B cell (primary cell): ENCODE data around the gene TGM6. TPM values are rescaled to one million over a fixed set of nuclear protein-coding genes. Genes with fewer than 3 reads are reported as not detected.

Source experiments
- ATAC-seq: fragments of 200-7000 bp; cut with Tn5 transposase; one replicate; pipeline ENCODE4 v1.10.0; 2021; ENCODE audit warnings: low read depth, mild to moderate bottlenecking, moderate number of reproducible peaks, moderate library complexity
- CTCF ChIA-PET: fragments of 350-600 bp; sonication (Branson Sonifier 250); formaldehyde crosslinking; loops from one replicate; lab custom pipeline; 2021; ENCODE audit warnings: antibody characterized with exemption, inconsistent platforms; lab: Charles Lee
- POLR2A ChIA-PET: fragments of 350-600 bp; sonication (Branson Sonifier 250); formaldehyde crosslinking; loops from one replicate; lab custom pipeline; 2021; ENCODE audit warnings: antibody characterized with exemption; lab: Charles Lee
- DNase-seq: peaks from one replicate; pipeline ENCODE4 v3.0.0; 2013
- H2AFZ ChIP-seq: 2 replicates; pipeline ENCODE4 v1.6.1; 2012; ENCODE audit warnings: mild to moderate bottlenecking, low read depth, low read length; ENCODE audit not compliant: insufficient read depth, poor library complexity, severe bottlenecking
- H3K27ac ChIP-seq, 2 donors: 1 replicate in 1 of 2; 2 replicates in 1 of 2; pipeline ENCODE4 v1.5.1; 2012 to 2013; ENCODE audit warnings: low read length in 2 of 2, mild to moderate bottlenecking in 2 of 2, moderate library complexity in 1 of 2
- H3K27me3 ChIP-seq, 4 experiments: fragments of 200-600 bp in 1 of 4; sonication (generic) in 1 of 4; replicated peaks in 1 of 4; 1 replicate in 2 of 4; 2 replicates in 2 of 4; pipeline versions ENCODE4 v1.6.1 to v1.7.0; 2013 to 2016; ENCODE audit warnings: low read length in 3 of 4, mild to moderate bottlenecking in 2 of 4, mixed read lengths in 1 of 4, moderate library complexity in 1 of 4; ENCODE audit not compliant: insufficient read depth in 4 of 4, control insufficient read depth in 3 of 4; ENCODE audit errors: control extremely low read depth in 1 of 4
- H3K36me3 ChIP-seq, 2 experiments: replicated peaks in 1 of 2; 1 replicate in 1 of 2; 2 replicates in 1 of 2; pipeline versions ENCODE4 v1.6.1 to v1.7.1; 2013; ENCODE audit warnings: low read length in 1 of 2; ENCODE audit not compliant: insufficient read depth in 2 of 2, control insufficient read depth in 1 of 2; ENCODE audit errors: control extremely low read depth in 1 of 2, extremely low read depth in 1 of 2
- H3K4me1 ChIP-seq, 2 donors: fragments of 200-600 bp in 1 of 2; sonication (generic) in 1 of 2; 1 replicate in 1 of 2; 2 replicates in 1 of 2; pipeline versions ENCODE4 v1.5.1 to v1.6.1; 2013 to 2017; ENCODE audit warnings: low read length in 2 of 2; ENCODE audit not compliant: control insufficient read depth in 2 of 2, insufficient read depth in 2 of 2
- H3K4me2 ChIP-seq: replicated peaks from 2 replicates; pipeline ENCODE3; 2012; ENCODE audit warnings: mild to moderate bottlenecking, low read depth, low read length; ENCODE audit not compliant: poor library complexity, severe bottlenecking
- H3K4me3 ChIP-seq, 5 experiments: fragments of 200-600 bp in 1 of 5; sonication (generic) in 1 of 5; 1 replicate in 3 of 5; 2 replicates in 2 of 5; pipeline versions ENCODE4 v1.5.1 to v1.7.0; 2011 to 2016; ENCODE audit warnings: low read length in 4 of 5, mild to moderate bottlenecking in 4 of 5, low read depth in 2 of 5, control low read depth in 1 of 5, moderate library complexity in 1 of 5; ENCODE audit not compliant: insufficient read depth in 1 of 5; ENCODE audit errors: control extremely low read depth in 1 of 5, extremely low read depth in 1 of 5
- H3K79me2 ChIP-seq: fragments of 200-600 bp; sonication (generic); one replicate; pipeline ENCODE4 v1.6.0; 2016; ENCODE audit warnings: low read length; ENCODE audit not compliant: control insufficient read depth, insufficient read depth
- H3K9ac ChIP-seq: fragments of 200-600 bp; sonication (generic); 2 replicates; pipeline ENCODE4 v1.6.1; 2017; ENCODE audit warnings: mild to moderate bottlenecking, low read length, moderate library complexity
- H3K9me3 ChIP-seq, 3 donors: one replicate each; pipeline versions ENCODE4 v1.6.1 to v1.7.1; 2013; ENCODE audit warnings: low read length in 2 of 3; ENCODE audit not compliant: control insufficient read depth in 2 of 3, insufficient read depth in 1 of 3; ENCODE audit errors: control extremely low read depth in 1 of 3
- H4K20me1 ChIP-seq: 2 replicates; pipeline ENCODE4 v1.6.0; 2012; ENCODE audit warnings: mild to moderate bottlenecking, low read length; ENCODE audit not compliant: insufficient read depth, control insufficient read depth, poor library complexity, severe bottlenecking
- H3K27ac Mint-ChIP-seq: one replicate; pipeline ENCODE4 v1.8.0; 2021; ENCODE audit warnings: mixed read lengths
- H3K27me3 Mint-ChIP-seq: one replicate; pipeline ENCODE4 v1.8.0; 2021; ENCODE audit warnings: mixed read lengths
- H3K4me1 Mint-ChIP-seq: one replicate; pipeline ENCODE4 v1.8.0; 2021; ENCODE audit warnings: mixed read lengths
- H3K4me3 Mint-ChIP-seq: one replicate; pipeline ENCODE4 v1.8.0; 2021; ENCODE audit warnings: mixed read lengths
- H3K9me3 Mint-ChIP-seq: one replicate; pipeline ENCODE4 v1.8.0; 2022; ENCODE audit warnings: mixed read lengths; ENCODE audit not compliant: insufficient read depth
- EZH2 ChIP-seq: IDR thresholded peaks from 2 replicates; pipeline ENCODE4 v1.6.1; 2012; ENCODE audit warnings: borderline replicate concordance, low read depth, mild to moderate bottlenecking, moderate library complexity, low read length; ENCODE audit not compliant: insufficient read depth, poor library complexity, severe bottlenecking
- WGBS: methylation state at CpG from one replicate; pipeline ENCODE4 v1.1.5; 2013; ENCODE audit warnings: missing lambda C conversion rate; ENCODE audit not compliant: insufficient coverage; 5-methylcytosine and 5-hydroxymethylcytosine counted together
- intact Hi-C: fragments of 100-400 bp; cut with micrococcal nuclease; formaldehyde crosslinking; loops from one replicate; pipeline ENCODE4 v1.10.0; 2022
- polyA plus RNA-seq: library from polyadenylated mRNA; depleted of rRNA; stranded (reverse); fragments of >200 nt; gene quantifications from 2 replicates; pipeline ENCODE4 v1.2.3, GENCODE V29; 2012
- total RNA-seq, 2 donors: library from RNA; stranded (reverse); fragments of 120-200 nt in 1 of 2; gene quantifications; 1 replicate in 1 of 2; 2 replicates in 1 of 2; pipeline versions ENCODE4 v1.2.3 to v1.2.4, GENCODE V29; 2013 to 2022
- TF ChIP-seq, protein P1 (sequence below): fragments of 200-600 bp; IDR thresholded peaks from one replicate; pipeline ENCODE4 v1.8.0; 2022; ENCODE audit warnings: antibody characterized with exemption, mild to moderate bottlenecking

The TGM6 gene
- total and polyA plus RNA-seq, 2 donors (not counting 1 experiment from before 2014, with no cell fraction given) = not detected

DNA sequence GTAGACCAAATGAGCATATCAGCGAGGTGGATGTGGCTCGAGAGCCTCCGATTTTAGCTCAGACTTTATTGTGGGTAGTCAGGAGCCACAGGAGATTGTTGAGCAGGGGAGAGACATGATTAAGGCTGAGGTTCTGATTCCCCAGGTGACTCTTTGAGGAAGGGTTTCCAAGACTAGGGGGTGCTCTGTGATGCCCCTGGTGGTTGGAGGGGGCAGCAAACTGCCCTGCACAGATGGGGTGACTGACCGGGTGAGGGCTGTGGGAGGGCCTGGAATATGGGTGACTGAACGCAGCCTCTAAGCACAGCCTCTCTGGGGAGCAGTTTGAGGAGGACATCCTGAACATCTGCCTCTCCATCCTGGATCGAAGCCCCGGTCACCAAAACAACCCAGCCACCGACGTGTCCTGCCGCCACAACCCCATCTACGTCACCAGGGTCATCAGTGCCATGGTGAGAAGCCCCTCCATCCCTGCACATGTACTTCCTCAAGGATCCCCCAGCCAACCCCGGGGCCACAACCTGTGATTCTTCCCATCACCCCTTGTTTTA lies 17.0 kb downstream of the TGM6 start:
- H3K27me3 Mint-ChIP-seq = no peaks in the 10 kb centered on the region
- no peak for DNase-seq
- Histone ChIP-seq H3K4me1 (no peaks in the 10 kb centered on the region), H3K27me3 (peaks cover 0 to 2% (median 0%) of the 10 kb centered on the region in 4 experiments), H3K9me3 (no peaks in the 10 kb centered on the region), H3K36me3 (no peaks in the 10 kb centered on the region), H4K20me1 (no peaks in the 10 kb centered on the region), H3K9ac (no peak overlapping the region), H2AFZ (no peak overlapping the region), H3K4me2 (no peak overlapping the region), H3K4me3 (no peak overlapping the region), H3K79me2 (no peaks in the 10 kb centered on the region), H3K27ac (no peak overlapping the region)
- ChIA-PET POLR2A (no interaction called here), CTCF (no interaction called here)
- 89% methylated on average over 10 of the region's 12 CpGs for whole genome bisulfite sequencing
- intact Hi-C loops = no loop called here
- H3K4me1 Mint-ChIP-seq = no peaks in the 10 kb centered on the region
- no peaks in the 10 kb centered on the region for H3K9me3 Mint-ChIP-seq
- TF ChIP-seq EZH2 = no peak
- TF ChIP-seq, protein P1, sequence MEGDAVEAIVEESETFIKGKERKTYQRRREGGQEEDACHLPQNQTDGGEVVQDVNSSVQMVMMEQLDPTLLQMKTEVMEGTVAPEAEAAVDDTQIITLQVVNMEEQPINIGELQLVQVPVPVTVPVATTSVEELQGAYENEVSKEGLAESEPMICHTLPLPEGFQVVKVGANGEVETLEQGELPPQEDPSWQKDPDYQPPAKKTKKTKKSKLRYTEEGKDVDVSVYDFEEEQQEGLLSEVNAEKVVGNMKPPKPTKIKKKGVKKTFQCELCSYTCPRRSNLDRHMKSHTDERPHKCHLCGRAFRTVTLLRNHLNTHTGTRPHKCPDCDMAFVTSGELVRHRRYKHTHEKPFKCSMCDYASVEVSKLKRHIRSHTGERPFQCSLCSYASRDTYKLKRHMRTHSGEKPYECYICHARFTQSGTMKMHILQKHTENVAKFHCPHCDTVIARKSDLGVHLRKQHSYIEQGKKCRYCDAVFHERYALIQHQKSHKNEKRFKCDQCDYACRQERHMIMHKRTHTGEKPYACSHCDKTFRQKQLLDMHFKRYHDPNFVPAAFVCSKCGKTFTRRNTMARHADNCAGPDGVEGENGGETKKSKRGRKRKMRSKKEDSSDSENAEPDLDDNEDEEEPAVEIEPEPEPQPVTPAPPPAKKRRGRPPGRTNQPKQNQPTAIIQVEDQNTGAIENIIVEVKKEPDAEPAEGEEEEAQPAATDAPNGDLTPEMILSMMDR = no peak
- H3K27ac Mint-ChIP-seq = no peak overlapping the region
- no peak for ATAC-seq
- H3K4me3 Mint-ChIP-seq = no peak overlapping the region

GRCh38 chr20:2398449-2398848 lies 17.7 kb downstream of the TGM6 start:
- H3K79me2 ChIP-seq = no peaks in the 10 kb centered on the region
- H3K36me3 ChIP-seq = no peaks in the 10 kb centered on the region
- ATAC-seq (no peak), DNase-seq (no peak)
- H3K4me1 ChIP-seq = no peaks in the 10 kb centered on the region
- no peaks in the 10 kb centered on the region for H4K20me1 ChIP-seq
- TF ChIP-seq EZH2 = no peak
- TF ChIP-seq, protein P1 = no peak
- H3K9me3 ChIP-seq = no peaks in the 10 kb centered on the region
- H3K9ac ChIP-seq = no peak overlapping the region
- no peaks in the 10 kb centered on the region for H3K9me3 Mint-ChIP-seq
- no peak overlapping the region for H3K27ac Mint-ChIP-seq
- no peak overlapping the region for H3K27ac ChIP-seq
- H3K4me1 Mint-ChIP-seq = no peaks in the 10 kb centered on the region
- WGBS = no CpG with 5 or more reads among the region's 1 CpG
- ChIA-PET CTCF (interaction anchor here (1.4 kb wide), 1 partner anchor 13 kb away, joined by 3 read pairs; no protein-coding TSS in a partner anchor), POLR2A (no interaction called here)
- no peak overlapping the region for H3K4me2 ChIP-seq
- no peak overlapping the region for H3K4me3 ChIP-seq
- intact Hi-C loops = no loop called here
- H3K27me3 ChIP-seq = peaks cover 0 to 2% (median 0%) of the 10 kb centered on the region in 4 experiments
- no peak overlapping the region for H2AFZ ChIP-seq
- no peaks in the 10 kb centered on the region for H3K27me3 Mint-ChIP-seq
- H3K4me3 Mint-ChIP-seq = no peak overlapping the region
